ENCODE results near the gene CDT1. TPM values are rescaled to one million over a fixed set of nuclear protein-coding genes. Genes with fewer than 3 reads are reported as not detected.

The CDT1 gene
- total and polyA plus RNA-seq, 2 experiments from 2014 or later, result 5.1 to 5.2 TPM

GRCh38 chr16:88816736-88817535, 13.3 kb downstream of the CDT1 start:
- Histone ChIP-seq H3K4me2 (no peak overlapping the region), H3K27me3 (no peaks in the 10 kb centered on the region), H3K36me3 (replicated peaks; ENCODE audit: insufficient read depth, low read depth) (no peaks in the 10 kb centered on the region), H2AFZ (no peak overlapping the region), H3K27ac (no peak overlapping the region), H3K4me1 (ENCODE audit: insufficient read depth) (peaks cover 6% of the 10 kb centered on the region), H3K9me2 (replicated peaks; ENCODE audit: insufficient read depth) (no peaks in the 10 kb centered on the region), H3K4me3 (no peak overlapping the region), H3K79me2 (no peaks in the 10 kb centered on the region), H3K9me3 (ENCODE audit: low read depth) (no peaks in the 10 kb centered on the region), H4K20me1 (ENCODE audit: insufficient read depth, poor library complexity, severe bottlenecking) (no peaks in the 10 kb centered on the region)
- DNase-seq (ENCODE audit: low spot score), result no peak
- 90% methylated on average over 41 of the region's 41 CpGs for WGBS (ENCODE audit: low lambda C conversion rate, missing lambda C conversion rate)
- TF ChIP-seq EZH2phosphoT487 (IDR thresholded peaks at IDR 0.05; ENCODE audit: low read depth, severe bottlenecking, unreplicated experiment) (no peak), CTCF (IDR thresholded peaks at IDR 0.05; ENCODE audit: poor library complexity) (no peak), EZH2 (IDR thresholded peaks at IDR 0.05; ENCODE audit: borderline replicate concordance) (no peak)

- Histone ChIP-seq H4K20me1 (ENCODE audit: insufficient read depth, poor library complexity, severe bottlenecking) (no peaks in the 10 kb centered on the region), H3K9me2 (replicated peaks; ENCODE audit: insufficient read depth) (no peaks in the 10 kb centered on the region), H3K36me3 (replicated peaks; ENCODE audit: insufficient read depth, low read depth) (no peaks in the 10 kb centered on the region), H3K4me3 (no peak overlapping the region), H2AFZ (no peak overlapping the region), H3K27ac (no peak overlapping the region), H3K4me2 (no peak overlapping the region), H3K27me3 (no peaks in the 10 kb centered on the region), H3K4me1 (ENCODE audit: insufficient read depth) (peaks cover 3% of the 10 kb centered on the region), H3K9me3 (ENCODE audit: low read depth) (no peaks in the 10 kb centered on the region), H3K79me2 (no peaks in the 10 kb centered on the region)
- no peak for DNase-seq (ENCODE audit: low spot score)
- TF ChIP-seq EZH2 (IDR thresholded peaks at IDR 0.05; ENCODE audit: borderline replicate concordance), result no peak
- TF ChIP-seq CTCF (IDR thresholded peaks at IDR 0.05; ENCODE audit: poor library complexity), result no peak
- no peak for TF ChIP-seq EZH2phosphoT487 (IDR thresholded peaks at IDR 0.05; ENCODE audit: low read depth, severe bottlenecking, unreplicated experiment)
- 84% methylated on average over 39 of the region's 40 CpGs for WGBS (ENCODE audit: low lambda C conversion rate, missing lambda C conversion rate)
These were observed 14.4 kb downstream of the CDT1 start for GRCh38 chr16:88817785-88818574.

GRCh38 chr16:88818575-88818874, 14.9 kb downstream of the CDT1 start:
- no peak overlapping the region for H3K4me2 ChIP-seq
- no peaks in the 10 kb centered on the region for H3K9me2 ChIP-seq (replicated peaks; ENCODE audit: insufficient read depth)
- H3K27ac ChIP-seq, result no peak overlapping the region
- H3K36me3 ChIP-seq (replicated peaks; ENCODE audit: insufficient read depth, low read depth), result no peaks in the 10 kb centered on the region
- no peaks in the 10 kb centered on the region for H3K9me3 ChIP-seq (ENCODE audit: low read depth)
- no peak overlapping the region for H3K4me3 ChIP-seq
- no peaks in the 10 kb centered on the region for H4K20me1 ChIP-seq (ENCODE audit: insufficient read depth, poor library complexity, severe bottlenecking)
- WGBS (ENCODE audit: low lambda C conversion rate, missing lambda C conversion rate), result 75% methylated on average over 18 of the region's 18 CpGs
- no peak for DNase-seq (ENCODE audit: low spot score)
- no peak overlapping the region for H2AFZ ChIP-seq
- no peaks in the 10 kb centered on the region for H3K79me2 ChIP-seq
- H3K27me3 ChIP-seq, result no peaks in the 10 kb centered on the region
- H3K4me1 ChIP-seq (ENCODE audit: insufficient read depth), result no peaks in the 10 kb centered on the region
- TF ChIP-seq CTCF (IDR thresholded peaks at IDR 0.05; ENCODE audit: poor library complexity) (no peak), EZH2 (IDR thresholded peaks at IDR 0.05; ENCODE audit: borderline replicate concordance) (no peak), EZH2phosphoT487 (IDR thresholded peaks at IDR 0.05; ENCODE audit: low read depth, severe bottlenecking, unreplicated experiment) (no peak)
